ENCODE data around the gene KNDC1.

Gene KNDC1

GRCh38 chr10:133214468-133215410, 54.7 kb downstream of the KNDC1 start:
- ChIA-PET CTCF (no interaction called here), POLR2A (no interaction called here)
- DNase-seq (ENCODE audit: low read depth, low spot score), result no peak
- no peak for TF ChIP-seq CTCF (IDR thresholded peaks at IDR 0.05; ENCODE audit: insufficient read depth, low read length, missing control alignments)
- no peak overlapping the region for H3K4me3 ChIP-seq (ENCODE audit: low read depth, low read length)

GRCh38 chr10:133215586-133215985, 55.6 kb downstream of the KNDC1 start:
- CTCF ChIA-PET, result no interaction called here
- DNase-seq (ENCODE audit: low read depth, low spot score), result no peak
- POLR2A ChIA-PET, result no interaction called here
- no peak overlapping the region for H3K4me3 ChIP-seq (ENCODE audit: low read depth, low read length)
- no peak for TF ChIP-seq CTCF (IDR thresholded peaks at IDR 0.05; ENCODE audit: insufficient read depth, low read length, missing control alignments)

DNA sequence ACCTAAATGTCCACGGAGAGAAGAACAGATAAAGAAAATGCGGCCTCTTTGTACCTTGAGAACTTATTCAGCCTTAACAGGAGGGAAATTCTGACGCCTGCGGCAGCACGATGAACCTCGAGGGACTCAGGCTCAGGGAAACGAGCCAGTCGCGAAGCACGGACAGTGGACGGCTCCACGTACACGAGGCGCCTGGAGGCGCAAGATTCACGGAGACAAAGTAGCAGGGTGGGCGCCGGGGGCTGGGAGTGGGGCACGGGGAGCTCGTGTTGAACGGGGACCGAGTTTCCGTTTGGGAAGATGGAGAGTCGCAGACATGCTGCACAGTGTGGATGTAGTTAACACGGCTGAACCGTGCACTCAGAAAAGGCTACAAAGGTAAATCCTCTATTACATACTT, 56.8 kb downstream of the KNDC1 start:
- no peak overlapping the region for H3K4me3 ChIP-seq (ENCODE audit: low read depth, low read length)
- ChIA-PET CTCF (no interaction called here), POLR2A (no interaction called here)
- TF ChIP-seq CTCF (IDR thresholded peaks at IDR 0.05; ENCODE audit: insufficient read depth, low read length, missing control alignments), result no peak
- no peak for DNase-seq (ENCODE audit: low read depth, low spot score)

DNA sequence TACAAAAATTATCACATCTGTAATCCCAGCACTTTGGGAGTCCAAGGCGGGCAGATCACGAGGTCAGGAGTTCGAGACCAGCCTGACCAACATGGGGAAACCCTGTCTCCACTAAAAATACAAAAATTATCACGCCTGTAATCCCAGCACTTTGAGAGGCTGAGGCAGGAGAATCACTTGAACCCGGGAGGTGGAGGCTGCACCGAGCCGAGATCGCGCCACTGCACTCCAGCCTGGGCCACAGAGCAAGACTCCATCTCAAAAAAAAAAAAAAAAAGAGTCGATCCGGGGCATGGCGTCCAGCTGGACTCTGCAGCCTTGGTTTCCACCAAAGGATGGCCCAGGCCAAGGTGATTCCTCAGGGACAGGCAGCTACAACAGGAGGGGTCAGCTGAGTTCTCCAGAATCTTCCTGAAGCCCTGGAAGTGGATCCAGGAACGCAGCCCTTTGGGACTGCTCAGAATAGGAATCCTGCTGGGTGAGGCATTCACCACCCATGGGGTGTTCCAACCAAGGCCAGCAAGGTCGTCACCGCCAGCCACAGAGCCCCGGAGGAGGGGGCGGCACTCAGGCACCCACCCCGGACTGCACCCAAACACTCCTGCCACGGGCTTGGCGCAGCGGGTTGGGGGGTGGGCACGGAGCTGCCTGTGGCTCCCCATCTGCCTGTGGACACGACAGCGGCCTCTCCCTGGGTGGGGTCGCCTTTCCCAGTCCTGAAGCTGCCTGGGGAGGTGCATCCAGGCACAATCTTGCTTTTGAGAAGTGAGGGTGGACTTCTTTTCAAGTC, 58.0 kb downstream of the KNDC1 start:
- DNase-seq (ENCODE audit: low read depth, low spot score), result no peak

DNA sequence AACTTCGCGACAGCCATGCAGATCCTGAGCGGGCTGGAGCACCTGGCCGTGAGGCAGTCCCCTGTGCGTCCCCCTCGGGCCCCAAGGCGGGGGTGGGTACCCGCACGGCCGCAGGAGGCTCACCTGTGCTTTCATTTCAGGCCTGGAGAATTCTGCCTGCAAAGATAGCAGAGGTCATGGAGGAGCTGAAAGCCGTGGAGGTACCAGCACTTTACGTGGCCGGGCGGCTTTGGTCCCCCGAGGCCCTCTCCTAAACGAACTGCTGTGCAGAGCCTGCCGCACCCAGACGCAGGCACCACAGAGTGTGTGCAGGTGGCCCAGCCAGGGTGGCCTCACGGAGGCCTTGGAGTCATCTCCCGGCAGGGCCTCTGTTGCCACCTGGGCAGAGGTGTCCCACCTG, 58.9 kb downstream of the KNDC1 start:
- no peak for DNase-seq (ENCODE audit: low read depth, low spot score)
- TF ChIP-seq CTCF (IDR thresholded peaks at IDR 0.05; ENCODE audit: insufficient read depth, low read length, missing control alignments), result no peak
- ChIA-PET POLR2A (no interaction called here), CTCF (no interaction called here)
- H3K4me3 ChIP-seq (ENCODE audit: low read depth, low read length), result no peak overlapping the region

More for the DNA sequence above, 58.0 kb downstream of the KNDC1 start:
- no peak for TF ChIP-seq CTCF (IDR thresholded peaks at IDR 0.05; ENCODE audit: insufficient read depth, low read length, missing control alignments)
- H3K4me3 ChIP-seq (ENCODE audit: low read depth, low read length), result no peak overlapping the region
- CTCF ChIA-PET, result no interaction called here
- POLR2A ChIA-PET, result interaction anchor here (0.6 kb wide), 1 partner anchor 965 kb away, joined by 3 read pairs; no protein-coding TSS in a partner anchor

GRCh38 chr10:133219782-133220181, 59.8 kb downstream of the KNDC1 start:
- H3K4me3 ChIP-seq (ENCODE audit: low read depth, low read length), result no peak overlapping the region
- TF ChIP-seq CTCF (IDR thresholded peaks at IDR 0.05; ENCODE audit: insufficient read depth, low read length, missing control alignments), result no peak
- POLR2A ChIA-PET, result no interaction called here
- DNase-seq (ENCODE audit: low read depth, low spot score), result no peak
- CTCF ChIA-PET, result no interaction called here
